LNCAP (cell line): ENCODE results near the gene CDK15.

Experiments
- TF ChIP-seq, protein P1 (sequence below): fragments of 450-650 bp; IDR thresholded peaks from 2 replicates; pipeline ENCODE4 v1.5.1; 2017; ENCODE audit warnings: mild to moderate bottlenecking

The CDK15 gene

DNA sequence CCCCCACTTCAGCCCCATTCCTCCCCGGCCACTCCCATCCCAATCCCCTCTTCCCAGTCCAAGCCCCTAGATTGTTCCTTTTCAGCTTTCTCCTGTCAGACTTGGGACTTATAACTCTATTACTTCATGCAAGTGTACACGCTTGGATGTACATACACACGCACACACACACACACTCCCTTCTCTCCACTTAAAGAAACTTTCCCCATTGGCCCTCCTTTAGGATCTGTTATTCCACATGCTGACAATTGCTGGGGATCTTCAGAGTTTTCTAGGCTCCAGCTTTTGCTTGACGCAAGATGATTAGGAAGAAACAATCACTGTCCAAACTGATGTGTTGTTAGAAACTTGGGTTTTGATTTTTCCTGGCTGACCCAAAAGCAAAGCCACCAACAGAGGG is 75.4 kb downstream of the CDK15 start:
- TF ChIP-seq, protein P1, sequence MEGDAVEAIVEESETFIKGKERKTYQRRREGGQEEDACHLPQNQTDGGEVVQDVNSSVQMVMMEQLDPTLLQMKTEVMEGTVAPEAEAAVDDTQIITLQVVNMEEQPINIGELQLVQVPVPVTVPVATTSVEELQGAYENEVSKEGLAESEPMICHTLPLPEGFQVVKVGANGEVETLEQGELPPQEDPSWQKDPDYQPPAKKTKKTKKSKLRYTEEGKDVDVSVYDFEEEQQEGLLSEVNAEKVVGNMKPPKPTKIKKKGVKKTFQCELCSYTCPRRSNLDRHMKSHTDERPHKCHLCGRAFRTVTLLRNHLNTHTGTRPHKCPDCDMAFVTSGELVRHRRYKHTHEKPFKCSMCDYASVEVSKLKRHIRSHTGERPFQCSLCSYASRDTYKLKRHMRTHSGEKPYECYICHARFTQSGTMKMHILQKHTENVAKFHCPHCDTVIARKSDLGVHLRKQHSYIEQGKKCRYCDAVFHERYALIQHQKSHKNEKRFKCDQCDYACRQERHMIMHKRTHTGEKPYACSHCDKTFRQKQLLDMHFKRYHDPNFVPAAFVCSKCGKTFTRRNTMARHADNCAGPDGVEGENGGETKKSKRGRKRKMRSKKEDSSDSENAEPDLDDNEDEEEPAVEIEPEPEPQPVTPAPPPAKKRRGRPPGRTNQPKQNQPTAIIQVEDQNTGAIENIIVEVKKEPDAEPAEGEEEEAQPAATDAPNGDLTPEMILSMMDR = no peak

DNA sequence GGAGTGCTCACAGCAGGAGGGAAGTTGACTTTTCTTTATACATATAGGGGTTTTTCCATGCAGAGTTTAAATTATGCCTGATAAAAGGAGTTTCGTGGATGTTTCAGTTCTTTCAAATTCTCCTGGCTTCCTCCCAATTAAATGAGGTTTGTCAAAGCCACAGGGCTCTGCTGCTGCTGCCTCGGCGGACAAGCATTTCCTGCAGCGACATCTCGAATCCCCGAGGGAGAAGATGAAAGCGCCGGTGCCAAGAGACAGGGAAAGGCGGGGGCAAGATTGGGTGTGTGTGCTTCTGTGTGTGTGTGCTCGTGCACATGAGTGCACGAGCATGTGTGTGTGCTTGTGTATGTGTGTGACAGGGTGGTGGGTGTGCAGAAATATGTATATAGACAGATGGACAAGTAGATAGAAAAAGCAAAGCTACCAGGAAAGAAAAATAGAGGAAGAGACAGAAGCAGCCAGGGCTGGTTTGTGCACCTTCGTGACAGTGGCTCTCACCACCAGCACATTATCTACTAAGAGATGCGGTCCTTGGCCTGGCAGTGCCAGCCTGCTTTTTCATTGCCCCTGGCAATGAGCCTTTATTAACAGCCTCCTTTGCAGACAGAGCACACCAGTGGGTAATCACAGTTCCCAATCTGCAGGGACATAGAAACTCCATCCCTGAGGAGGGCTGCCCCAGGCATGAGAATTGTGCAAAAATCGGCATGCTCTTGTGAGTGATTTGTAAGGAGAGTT is 76.2 kb downstream of the CDK15 start:
- TF ChIP-seq, protein P1 = no peak

DNA sequence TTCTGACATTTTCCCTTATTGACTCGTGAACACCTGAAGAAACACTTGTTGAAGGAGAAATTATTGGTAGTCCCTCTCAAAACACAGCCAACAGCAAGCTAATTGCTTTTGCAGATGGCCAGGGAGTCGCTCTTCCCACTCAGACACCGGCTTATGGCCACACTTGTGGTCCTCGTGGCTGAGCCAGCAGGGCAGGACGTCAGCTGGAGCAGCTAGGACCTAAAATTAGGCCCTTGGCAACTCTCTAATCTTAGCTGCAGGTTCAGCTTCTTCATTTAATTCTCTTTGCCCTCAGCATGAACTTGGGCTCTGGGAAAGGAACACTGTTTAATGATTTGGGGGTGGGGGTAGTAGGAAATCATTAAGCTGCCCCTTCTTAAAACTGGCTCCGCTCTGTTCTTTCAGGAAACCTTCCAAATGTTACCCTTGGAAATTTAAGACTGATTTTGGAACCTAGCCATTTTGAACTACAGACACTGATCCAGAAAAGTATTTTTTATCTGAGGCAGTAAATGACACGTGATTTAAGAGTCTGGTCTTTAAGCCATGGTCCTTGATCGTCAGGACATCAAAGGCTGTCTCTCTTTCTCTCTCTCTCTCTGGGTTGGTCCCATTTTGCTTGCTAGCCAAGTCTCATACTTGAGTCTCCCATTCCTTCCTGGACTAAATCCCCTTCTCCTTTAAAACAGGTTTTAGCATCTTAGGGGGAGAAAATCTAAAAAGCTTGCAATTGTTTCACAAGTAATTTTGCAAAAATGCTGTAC is 77.5 kb downstream of the CDK15 start:
- TF ChIP-seq, protein P1 = no peak

DNA sequence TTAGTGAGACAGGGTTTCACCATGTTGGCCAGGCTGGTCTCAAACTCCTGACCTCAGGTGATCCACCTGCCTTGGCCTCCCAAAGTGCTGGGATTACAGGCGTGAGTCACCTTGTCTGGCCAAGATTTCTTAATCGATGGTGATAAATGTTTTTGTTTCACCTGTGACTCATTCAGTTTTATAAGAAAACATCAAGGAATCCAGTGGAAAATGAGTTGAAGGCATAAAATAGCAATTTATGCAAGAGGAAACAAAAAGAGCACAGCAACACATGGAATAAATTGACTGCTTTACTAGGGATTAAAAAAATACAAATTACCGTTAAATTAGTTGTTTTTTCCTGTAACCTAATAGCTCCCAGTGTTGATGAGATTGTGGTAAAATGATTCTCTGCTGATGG is 80.2 kb downstream of the CDK15 start:
- TF ChIP-seq, protein P1 = no peak

DNA sequence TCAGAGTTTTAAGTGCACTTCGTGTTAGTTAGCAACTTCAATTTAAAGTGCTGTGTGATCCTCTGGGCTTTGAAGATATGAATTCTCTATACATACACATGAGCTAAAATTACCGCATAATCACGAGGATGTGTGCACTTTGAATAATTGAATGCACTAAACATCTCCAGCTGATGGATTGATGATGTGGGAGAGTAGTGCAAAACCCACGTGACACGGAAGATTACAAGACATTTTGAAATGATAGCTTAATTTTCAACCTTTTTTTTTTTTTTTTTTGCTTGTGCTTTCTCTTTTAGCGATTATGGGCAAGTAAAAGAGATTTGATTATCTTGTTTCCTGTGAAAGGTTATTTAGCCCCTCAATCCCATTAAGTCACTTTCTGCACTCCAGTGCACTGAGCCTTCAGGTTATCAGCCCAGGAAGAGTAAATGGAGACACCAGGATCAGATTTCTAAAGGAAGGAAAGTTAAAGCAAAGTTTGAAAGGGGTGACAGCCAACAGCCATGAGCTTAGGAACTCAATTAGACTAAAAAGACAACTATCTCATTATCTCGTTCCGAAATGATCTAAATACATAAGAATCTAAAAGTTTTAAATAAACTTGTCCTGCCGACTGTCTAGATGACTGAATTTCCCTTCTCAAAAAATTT is 81.6 kb downstream of the CDK15 start:
- TF ChIP-seq, protein P1 = no peak

DNA sequence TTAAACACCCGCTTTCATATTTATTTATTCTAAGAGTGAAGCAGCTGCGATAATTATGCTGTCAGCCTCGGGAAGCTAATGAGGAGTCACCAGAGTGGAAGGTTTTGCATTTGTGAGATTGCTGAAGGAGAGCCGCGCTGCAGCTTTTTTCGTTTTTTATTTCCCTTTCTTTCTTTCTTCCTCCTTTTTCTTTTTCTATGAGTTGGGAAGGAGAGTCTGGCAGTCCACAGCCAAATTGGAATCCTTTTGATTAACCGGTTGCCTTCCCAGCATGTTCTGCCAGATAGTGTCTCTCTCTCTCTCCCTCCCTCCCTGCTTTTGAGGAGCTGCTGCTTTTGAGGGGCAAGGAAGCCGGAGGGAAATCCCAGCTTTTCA is 82.1 kb downstream of the CDK15 start:
- TF ChIP-seq, protein P1 = no peak

DNA sequence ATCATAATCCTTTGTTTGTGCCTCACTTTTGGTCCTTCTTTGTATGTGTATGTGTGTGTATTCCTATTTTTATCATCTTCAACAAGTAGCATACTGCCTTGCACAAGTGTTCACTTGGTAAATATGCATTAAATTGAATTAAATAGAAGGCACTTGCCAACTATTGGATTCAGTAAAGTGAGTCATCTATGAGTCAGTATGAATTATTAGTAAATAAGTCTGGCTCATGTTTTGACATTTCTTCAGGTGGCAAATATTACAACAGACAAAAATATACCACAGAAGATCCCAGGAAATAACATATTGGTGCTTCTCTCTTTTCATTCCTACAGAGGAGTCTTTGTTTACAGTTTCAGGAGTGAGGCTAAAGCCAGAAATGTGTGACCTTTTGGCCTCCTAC is 84.1 kb downstream of the CDK15 start:
- TF ChIP-seq, protein P1 = no peak
